ENCODE data around the gene ANKFN1. TPM values are rescaled to one million over a fixed set of nuclear protein-coding genes. Genes with fewer than 3 reads are reported as not detected.

The ANKFN1 gene
- polyA plus RNA-seq, 5 donors, result 0.47 to 1.1 (median 0.70) TPM

GRCh38 chr17:56176091-56176490, 22.8 kb downstream of the ANKFN1 start:
- DNase-seq, result no peak

- no peak for DNase-seq
Measured at GRCh38 chr17:56177361-56177760, 24.1 kb downstream of the ANKFN1 start.

GRCh38 chr17:56178203-56178602, 24.9 kb downstream of the ANKFN1 start:
- DNase-seq, result no peak

- DNase-seq, result no peak
Measured at GRCh38 chr17:56182081-56182480, 28.8 kb downstream of the ANKFN1 start.

- DNase-seq, result no peak
Measured at GRCh38 chr17:56184650-56185049, 31.4 kb downstream of the ANKFN1 start.

- DNase-seq, result no peak
Measured at GRCh38 chr17:56185491-56186221, 32.4 kb downstream of the ANKFN1 start.

GRCh38 chr17:56186222-56186786, 33.0 kb downstream of the ANKFN1 start:
- no peak for DNase-seq

- DNase-seq, result no peak
Measured at GRCh38 chr17:56203430-56203829, 50.2 kb downstream of the ANKFN1 start.

- DNase-seq, result no peak
Measured at GRCh38 chr17:56206351-56206750, 53.1 kb downstream of the ANKFN1 start.

GRCh38 chr17:56213031-56213430, 59.8 kb downstream of the ANKFN1 start:
- no peak for DNase-seq

GRCh38 chr17:56217921-56218320, 64.6 kb downstream of the ANKFN1 start:
- DNase-seq, result no peak

- no peak for DNase-seq
Measured at GRCh38 chr17:56222255-56222654, 69.0 kb downstream of the ANKFN1 start.

GRCh38 chr17:56230660-56231059, 77.4 kb downstream of the ANKFN1 start:
- no peak for DNase-seq

- no peak for DNase-seq
Measured at GRCh38 chr17:56231252-56231651, 78.0 kb downstream of the ANKFN1 start.

GRCh38 chr17:56231693-56232092, 78.4 kb downstream of the ANKFN1 start:
- no peak for DNase-seq

- no peak for DNase-seq
Measured at GRCh38 chr17:56244268-56244890, 91.1 kb downstream of the ANKFN1 start.

- no peak for DNase-seq
Measured at GRCh38 chr17:56247816-56248215, 94.5 kb downstream of the ANKFN1 start.

- DNase-seq, result no peak
Measured at GRCh38 chr17:56257075-56257474, 103.8 kb downstream of the ANKFN1 start.

GRCh38 chr17:56260376-56261002, 107.2 kb downstream of the ANKFN1 start:
- no peak for DNase-seq

- DNase-seq, result peak; percentile 6
Measured at GRCh38 chr17:56262803-56263202, 109.5 kb downstream of the ANKFN1 start.

- no peak for DNase-seq
Measured at GRCh38 chr17:56269556-56270389, 116.5 kb downstream of the ANKFN1 start.

- DNase-seq, result no peak
Measured at GRCh38 chr17:56274491-56274890, 121.2 kb downstream of the ANKFN1 start.
